OCI-LY7 (cell line): ENCODE data around the gene ENTR1. TPM values are rescaled to one million over a fixed set of nuclear protein-coding genes. Genes with fewer than 3 reads are reported as not detected.
A peak's percentile ranks its signal among the peaks of the same experiment; 100 is the strongest.

Experiments
- BruUV-seq: library from RNA; stranded (reverse); fragments of 400-500 nt; replicated peaks from 2 replicates; lab custom pipeline; 2021; lab: Mats Ljungman, UMichigan
- CTCF ChIA-PET: fragments of 300-600 bp; sonication (Branson Sonifier 250); formaldehyde crosslinking; loops from one replicate; lab custom pipeline; 2022; ENCODE audit warnings: antibody characterized with exemption; ENCODE audit not compliant: unreplicated experiment; lab: Charles Lee
- POLR2A ChIA-PET: fragments of 300-600 bp; sonication (Branson Sonifier 250); formaldehyde crosslinking; loops from one replicate; lab custom pipeline; 2022; ENCODE audit warnings: antibody characterized with exemption; lab: Charles Lee
- DNase-seq: peaks from one replicate; pipeline ENCODE4 v3.0.0-alpha.2; 2015; ENCODE audit warnings: low spot score
- H2AFZ ChIP-seq: fragments of 200-600 bp; sonication (generic), shearing (Covaris generic); 2 replicates; pipeline ENCODE4 v1.6.1; 2014; ENCODE audit warnings: mild to moderate bottlenecking, antibody characterized with exemption, low read length, moderate library complexity
- H3K27ac ChIP-seq: fragments of 200-600 bp; sonication (generic); 2 replicates; pipeline ENCODE4 v1.5.1; 2014; ENCODE audit warnings: mixed run types, low read depth, mild to moderate bottlenecking, moderate library complexity, low read length, inconsistent platforms; ENCODE audit not compliant: poor library complexity, severe bottlenecking
- H3K36me3 ChIP-seq: fragments of 200-600 bp; sonication (generic); 2 replicates; pipeline ENCODE4 v1.6.1; 2014; ENCODE audit warnings: mild to moderate bottlenecking, antibody characterized with exemption, low read length, moderate library complexity, mixed read lengths; ENCODE audit not compliant: insufficient read depth
- H3K4me1 ChIP-seq: fragments of 200-600 bp; sonication (generic); 2 replicates; pipeline ENCODE4 v1.5.1; 2014; ENCODE audit warnings: mild to moderate bottlenecking, low read length; ENCODE audit not compliant: insufficient read depth, poor library complexity, severe bottlenecking
- H3K4me2 ChIP-seq: fragments of 200-600 bp; sonication (generic); 2 replicates; pipeline ENCODE4 v1.6.1; 2014; ENCODE audit warnings: mild to moderate bottlenecking, low read length
- H3K4me3 ChIP-seq: fragments of 200-600 bp; sonication (generic); 2 replicates; pipeline ENCODE4 v1.5.1; 2014; ENCODE audit warnings: mild to moderate bottlenecking, low read depth, low read length; ENCODE audit not compliant: poor library complexity, severe bottlenecking
- H3K79me2 ChIP-seq: fragments of 200-600 bp; sonication (generic); 2 replicates; pipeline ENCODE4 v1.6.1; 2016; ENCODE audit warnings: low read depth, mild to moderate bottlenecking, low read length, moderate library complexity, mixed read lengths; ENCODE audit not compliant: insufficient read depth
- H3K9me2 ChIP-seq: fragments of 200-600 bp; sonication (generic); 2 replicates; pipeline ENCODE4 v1.6.1; 2016; ENCODE audit warnings: mild to moderate bottlenecking, low read length, mixed read lengths; ENCODE audit not compliant: insufficient read depth
- H3K9me3 ChIP-seq: fragments of 200-600 bp; sonication (generic); 2 replicates; pipeline ENCODE4 v1.6.1; 2014; ENCODE audit warnings: mild to moderate bottlenecking, mixed run types, low read length, mixed read lengths
- H4K20me1 ChIP-seq: fragments of 200-600 bp; sonication (generic); 2 replicates; pipeline ENCODE4 v1.6.1; 2014; ENCODE audit warnings: mild to moderate bottlenecking, antibody characterized with exemption, low read length, moderate library complexity, mixed read lengths; ENCODE audit not compliant: insufficient read depth
- EZH2phosphoT487 ChIP-seq: fragments of 200-600 bp; sonication (generic); IDR thresholded peaks from 2 replicates; pipeline ENCODE4 v1.6.1; 2018; ENCODE audit warnings: low read depth, borderline replicate concordance, mild to moderate bottlenecking, mixed run types, antibody characterized with exemption, low read length, moderate library complexity, mixed read lengths
- intact Hi-C: fragments of 100-400 bp; cut with micrococcal nuclease; formaldehyde crosslinking; loops from one replicate; pipeline ENCODE4 v1.10.0; 2022; ENCODE audit not compliant: unreplicated experiment
- total RNA-seq, 2 experiments: library from RNA; depleted of rRNA in 1 of 2; stranded (reverse); fragments of >200 nt in 1 of 2; shearing (Covaris generic) in 1 of 2; gene quantifications; 2 replicates each; pipeline ENCODE4 v1.2.3, GENCODE V29; 2014 to 2022
- TF ChIP-seq, protein P1 (sequence below): fragments of 200-600 bp; sonication (generic); conservative IDR thresholded peaks from 2 replicates; pipeline ENCODE4 v1.5.1; 2014; ENCODE audit warnings: mild to moderate bottlenecking, antibody characterized with exemption, low read length, moderate library complexity, mixed read lengths

The ENTR1 gene
- total RNA-seq, 2 experiments from 2014 or later = 103 to 109 TPM

DNA sequence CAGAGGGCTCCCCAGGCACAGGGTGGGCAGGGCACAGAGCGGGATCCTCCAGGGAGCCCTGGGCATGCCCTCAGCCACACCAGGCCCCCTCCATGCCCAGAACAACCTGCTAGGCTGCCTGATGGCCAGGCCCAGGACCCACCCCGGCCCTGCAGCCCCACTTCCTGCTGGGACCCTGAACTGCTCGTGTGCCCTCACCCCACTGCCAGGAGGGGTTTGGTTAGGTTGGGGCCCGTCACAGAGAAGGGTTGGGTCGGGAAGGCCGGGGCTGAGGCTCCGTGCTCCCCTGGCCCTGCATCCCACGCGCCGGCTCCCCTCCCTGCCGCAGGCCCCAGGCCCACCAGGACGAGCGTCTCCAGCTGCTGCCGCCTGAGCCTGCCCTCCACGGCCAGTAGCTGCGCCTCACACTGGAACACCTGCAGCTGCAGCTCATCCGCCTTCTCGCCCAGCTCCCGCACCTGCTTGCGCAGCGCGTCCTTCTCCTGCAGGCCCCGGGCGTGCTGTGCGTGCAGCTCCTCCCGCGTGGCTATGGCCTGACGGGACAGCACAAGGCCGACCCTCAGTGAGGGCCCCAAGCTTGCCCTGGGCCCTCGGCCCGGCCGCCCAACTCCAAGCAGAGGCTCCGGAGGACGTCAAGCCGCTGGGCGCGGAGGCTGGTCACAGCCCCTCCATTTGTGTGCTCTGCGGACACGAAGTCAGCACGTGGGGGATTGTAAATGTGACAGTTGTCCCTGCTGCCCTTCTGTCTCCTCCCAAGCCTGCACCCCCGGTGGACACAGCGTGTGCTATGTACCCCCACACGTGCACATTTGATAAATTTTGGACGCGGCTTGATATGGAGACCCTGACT is 42.9 kb downstream of the ENTR1 start:
- H3K4me1 ChIP-seq = peaks cover 10% of the 10 kb centered on the region
- no TSS peak for BruUV-seq
- no peak overlapping the region for H3K4me3 ChIP-seq
- no peak for TF ChIP-seq EZH2phosphoT487
- TF ChIP-seq, protein P1, sequence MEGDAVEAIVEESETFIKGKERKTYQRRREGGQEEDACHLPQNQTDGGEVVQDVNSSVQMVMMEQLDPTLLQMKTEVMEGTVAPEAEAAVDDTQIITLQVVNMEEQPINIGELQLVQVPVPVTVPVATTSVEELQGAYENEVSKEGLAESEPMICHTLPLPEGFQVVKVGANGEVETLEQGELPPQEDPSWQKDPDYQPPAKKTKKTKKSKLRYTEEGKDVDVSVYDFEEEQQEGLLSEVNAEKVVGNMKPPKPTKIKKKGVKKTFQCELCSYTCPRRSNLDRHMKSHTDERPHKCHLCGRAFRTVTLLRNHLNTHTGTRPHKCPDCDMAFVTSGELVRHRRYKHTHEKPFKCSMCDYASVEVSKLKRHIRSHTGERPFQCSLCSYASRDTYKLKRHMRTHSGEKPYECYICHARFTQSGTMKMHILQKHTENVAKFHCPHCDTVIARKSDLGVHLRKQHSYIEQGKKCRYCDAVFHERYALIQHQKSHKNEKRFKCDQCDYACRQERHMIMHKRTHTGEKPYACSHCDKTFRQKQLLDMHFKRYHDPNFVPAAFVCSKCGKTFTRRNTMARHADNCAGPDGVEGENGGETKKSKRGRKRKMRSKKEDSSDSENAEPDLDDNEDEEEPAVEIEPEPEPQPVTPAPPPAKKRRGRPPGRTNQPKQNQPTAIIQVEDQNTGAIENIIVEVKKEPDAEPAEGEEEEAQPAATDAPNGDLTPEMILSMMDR = no peak
- ChIA-PET CTCF (no interaction called here), POLR2A (interaction anchor here (0.6 kb wide), 1 partner anchor 91 kb away, joined by 4 read pairs; no protein-coding TSS in a partner anchor)
- no peaks in the 10 kb centered on the region for H3K9me3 ChIP-seq
- no peaks in the 10 kb centered on the region for H4K20me1 ChIP-seq
- H3K27ac ChIP-seq = no peak overlapping the region
- H3K36me3 ChIP-seq = no peaks in the 10 kb centered on the region
- no peaks in the 10 kb centered on the region for H3K79me2 ChIP-seq
- intact Hi-C loops = no loop called here
- H2AFZ ChIP-seq = no peak overlapping the region
- no peak overlapping the region for H3K4me2 ChIP-seq
- no peaks in the 10 kb centered on the region for H3K9me2 ChIP-seq
- DNase-seq = no peak

DNA sequence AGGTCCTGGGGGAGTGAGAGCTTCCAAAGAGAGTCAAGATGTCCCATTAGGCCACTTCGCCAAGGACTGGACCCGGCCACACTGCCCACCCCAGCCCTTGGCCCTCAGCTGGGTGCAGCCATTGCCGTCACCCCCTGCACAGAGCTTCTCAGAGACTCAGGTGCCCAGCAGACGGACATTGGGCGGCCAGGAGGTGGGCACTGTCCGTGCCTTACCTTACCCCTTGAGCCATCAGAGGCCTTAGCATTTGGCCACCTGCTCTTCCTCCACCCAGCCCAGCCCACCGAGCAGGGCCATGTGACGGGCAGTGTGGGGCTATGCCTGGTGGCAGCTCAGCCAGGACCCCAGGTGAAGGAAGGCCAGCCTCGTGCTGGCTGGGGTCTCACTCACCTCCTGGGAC is 43.6 kb downstream of the ENTR1 start:
- Histone ChIP-seq H3K4me2 (no peak overlapping the region), H4K20me1 (no peaks in the 10 kb centered on the region), H3K9me2 (no peaks in the 10 kb centered on the region), H3K9me3 (no peaks in the 10 kb centered on the region), H3K79me2 (no peaks in the 10 kb centered on the region), H3K4me3 (no peak overlapping the region), H3K4me1 (peaks cover 12% of the 10 kb centered on the region), H2AFZ (no peak overlapping the region), H3K27ac (no peak overlapping the region), H3K36me3 (no peaks in the 10 kb centered on the region)
- CTCF ChIA-PET = no interaction called here
- POLR2A ChIA-PET = interaction anchor here (0.6 kb wide), 1 partner anchor 91 kb away, joined by 4 read pairs; no protein-coding TSS in a partner anchor
- DNase-seq = no peak
- TF ChIP-seq, protein P1 = no peak
- no peak for TF ChIP-seq EZH2phosphoT487
- no TSS peak for BruUV-seq
- intact Hi-C loops = no loop called here

DNA sequence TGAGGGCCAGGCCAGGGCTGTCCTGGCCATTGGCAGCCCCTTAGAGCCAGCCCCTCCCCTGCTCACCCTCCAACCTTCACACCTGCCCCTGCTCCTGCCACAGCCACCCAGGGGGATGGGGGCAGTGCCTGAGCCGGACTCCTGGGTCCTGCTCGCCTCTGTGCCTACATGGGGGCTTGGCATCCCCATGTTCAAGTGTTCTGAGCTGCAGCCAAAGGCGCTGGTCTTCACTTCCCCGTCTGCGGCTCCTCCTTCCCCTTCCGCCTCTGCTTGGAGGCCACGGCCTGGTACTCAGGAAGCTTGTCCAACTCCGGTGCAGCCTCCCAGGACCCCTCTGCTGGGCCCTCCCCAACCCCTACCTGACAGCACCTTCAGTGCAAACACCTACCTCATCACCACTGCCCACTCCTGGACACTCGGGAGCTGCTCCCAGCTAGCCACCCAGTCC is 44.6 kb downstream of the ENTR1 start:
- intact Hi-C loops = no loop called here

More for the DNA sequence above, 44.6 kb downstream of the ENTR1 start:
- Histone ChIP-seq H3K4me3 (no peak overlapping the region), H3K9me2 (no peaks in the 10 kb centered on the region), H3K27ac (no peak overlapping the region), H2AFZ (no peak overlapping the region), H4K20me1 (no peaks in the 10 kb centered on the region), H3K9me3 (no peaks in the 10 kb centered on the region), H3K4me2 (no peak overlapping the region), H3K36me3 (no peaks in the 10 kb centered on the region), H3K4me1 (peaks cover 12% of the 10 kb centered on the region), H3K79me2 (no peaks in the 10 kb centered on the region)
- ChIA-PET CTCF (interaction anchor here (0.6 kb wide), 1 partner anchor 43 kb away, joined by 3 read pairs; no protein-coding TSS in a partner anchor), POLR2A (no interaction called here)
- TF ChIP-seq EZH2phosphoT487 = no peak
- TF ChIP-seq, protein P1 = no peak
- DNase-seq = peak; percentile 19
- no TSS peak for BruUV-seq
